K562 (cell line): Measurements from ENCODE around the gene FAM174C. TPM values are rescaled to one million over a fixed set of nuclear protein-coding genes. Genes with fewer than 3 reads are reported as not detected.

Source experiments
- CEBPB ChIP-seq: fragments of 450-650 bp; IDR thresholded peaks from 2 replicates; pipeline ENCODE4 v1.6.1; 2016; ENCODE audit warnings: missing genetic modification characterization, missing compliant biosample characterization
- JUN ChIP-seq, 2 experiments: sonication (generic) in 1 of 2; formaldehyde crosslinking in 1 of 2; IDR thresholded peaks; 2 replicates each; pipeline versions ENCODE4 v1.6.1 to v1.8.0; 2012 to 2022; ENCODE audit warnings: borderline replicate concordance in 2 of 2, mild to moderate bottlenecking in 2 of 2, improper control_type of control experiment in 1 of 2, low read depth in 1 of 2, low read length in 1 of 2, missing genetic modification reagents in 1 of 2
- MAFG ChIP-seq: fragments of 450-650 bp; conservative IDR thresholded peaks from 2 replicates; pipeline ENCODE4 v1.6.1; 2016; ENCODE audit warnings: missing genetic modification characterization, missing compliant biosample characterization
- PHB ChIP-seq: fragments of 250-450 bp; sonication (Bioruptor Pico); IDR thresholded peaks from 2 replicates; pipeline ENCODE4 v1.5.0; 2021
- POU5F1 ChIP-seq: fragments of 150-350 bp; IDR thresholded peaks from 2 replicates; pipeline ENCODE4 v1.6.1; 2014; ENCODE audit warnings: borderline replicate concordance, low read length, low read depth, mild to moderate bottlenecking; ENCODE audit not compliant: partially characterized antibody
- RUNX1 ChIP-seq: sonication (generic); IDR thresholded peaks from 2 replicates; pipeline ENCODE4 v1.6.1; 2016; ENCODE audit warnings: antibody characterized with exemption, low read depth
- ZNF175 ChIP-seq: fragments of 200-800 bp; sonication (Bioruptor generic); IDR thresholded peaks from 2 replicates; pipeline ENCODE4 v1.6.1; 2016; ENCODE audit warnings: low read depth, mild to moderate bottlenecking, missing genetic modification characterization, missing compliant biosample characterization
- ZNF224 ChIP-seq: sonication (generic); formaldehyde crosslinking; IDR thresholded peaks from 2 replicates; pipeline ENCODE4 v1.8.0; 2022; ENCODE audit warnings: mild to moderate bottlenecking, missing genetic modification reagents
- ZNF57 ChIP-seq: fragments of 450-650 bp; formaldehyde crosslinking; IDR thresholded peaks from 2 replicates; pipeline ENCODE4 v1.4.0; 2020; ENCODE audit warnings: mild to moderate bottlenecking, moderate library complexity
- ZNF583 ChIP-seq: fragments of 250-450 bp; sonication (Bioruptor Pico); IDR thresholded peaks from 2 replicates; pipeline ENCODE4 v1.4.0; 2020
- polyA plus RNA-seq, 8 experiments: library from polyadenylated mRNA; depleted of rRNA in 4 of 8; stranded (reverse) in 5 of 8; unstranded in 3 of 8; fragments of >200 nt; fragmentation: Nextera tagmentation in 2 of 8; fragmentation: Illumina TruSeq in 1 of 8; extraction: Ambion mirVana in 2 of 8; extraction: Trizol in 1 of 8; gene quantifications; 2 replicates each; pipeline versions ENCODE4 v1.2.1 to v1.2.3, GENCODE V29; 2011 to 2014; ENCODE audit warnings: inconsistent platforms in 1 of 8, missing spikeins in 1 of 8
- total RNA-seq, 7 experiments: library from RNA; depleted of rRNA in 6 of 7; stranded (reverse); fragments of >200 nt in 6 of 7; fragmentation: Illumina TruSeq in 2 of 7; extraction: Trizol in 2 of 7; gene quantifications; 2 replicates each; pipeline versions ENCODE4 v1.2.1 to v1.2.3, GENCODE V29; 2011 to 2021; ENCODE audit warnings: low replicate concordance in 1 of 7
- TF ChIP-seq, protein P1 (sequence below), 2 experiments: fragments of 450-650 bp; IDR thresholded peaks; 2 replicates each; pipeline ENCODE4 v1.6.1; 2016; ENCODE audit warnings: mild to moderate bottlenecking in 2 of 2, borderline replicate concordance in 1 of 2, low read depth in 1 of 2, moderate library complexity in 1 of 2
- TF ChIP-seq, protein P2 (sequence below), 2 experiments: IDR thresholded peaks in 1 of 2; conservative IDR thresholded peaks in 1 of 2; 2 replicates each; pipeline ENCODE4 v1.6.1; 2016; ENCODE audit warnings: low read depth in 2 of 2, mild to moderate bottlenecking in 1 of 2, missing compliant biosample characterization in 1 of 2, missing genetic modification characterization in 1 of 2, moderate library complexity in 1 of 2
- TF ChIP-seq, protein P3 (sequence below): conservative IDR thresholded peaks from 2 replicates; pipeline ENCODE4 v1.6.1; 2011; ENCODE audit warnings: low read depth, mild to moderate bottlenecking, low read length; ENCODE audit not compliant: control insufficient read depth

FAM174C gene
- total and polyA plus RNA-seq, 9 of the 15 experiments (the other 6 are each of a cell fraction or from before 2014, with no cell fraction given): 0.66 to 89.6 (median 20.3) TPM

DNA sequence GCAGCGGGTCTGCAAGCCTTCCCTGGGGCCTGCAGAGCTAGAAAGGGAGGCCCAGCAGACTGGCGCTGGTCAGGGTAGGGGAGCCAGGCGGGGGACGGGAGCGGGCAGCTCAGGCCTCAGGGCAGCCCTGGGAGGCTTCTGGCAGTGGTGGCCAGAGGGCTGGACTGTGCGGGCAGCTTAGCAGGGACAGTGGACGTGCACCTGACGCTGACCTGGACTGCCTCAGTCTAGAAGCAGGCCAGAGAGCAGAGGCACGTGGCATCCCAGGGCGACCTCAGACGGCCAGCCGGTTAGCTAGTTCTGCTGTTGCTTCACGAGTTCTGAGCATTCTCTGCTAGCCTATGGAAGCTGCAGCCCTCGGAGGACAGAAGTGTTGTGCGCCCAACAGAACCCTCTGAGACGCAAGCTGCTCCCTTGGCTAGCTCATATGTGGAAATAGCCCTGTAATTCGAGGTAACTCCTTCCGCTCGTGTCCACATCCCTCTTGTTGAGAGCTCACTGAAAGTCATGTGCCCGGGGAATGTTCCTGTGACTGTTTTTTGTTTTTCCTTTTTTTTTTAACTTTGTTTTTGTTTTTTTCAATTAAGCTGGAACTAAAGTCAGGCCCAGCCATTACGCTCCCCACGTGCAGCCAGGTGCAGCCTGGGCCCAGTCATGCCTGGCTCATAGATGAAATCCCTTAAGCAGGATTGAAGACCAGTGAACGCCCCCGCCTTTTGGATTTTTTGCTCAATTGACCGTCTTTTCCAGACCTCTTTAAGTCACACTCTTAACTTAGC, 1.9 kb upstream of the FAM174C start (continued):
- TF ChIP-seq, protein P1, sequence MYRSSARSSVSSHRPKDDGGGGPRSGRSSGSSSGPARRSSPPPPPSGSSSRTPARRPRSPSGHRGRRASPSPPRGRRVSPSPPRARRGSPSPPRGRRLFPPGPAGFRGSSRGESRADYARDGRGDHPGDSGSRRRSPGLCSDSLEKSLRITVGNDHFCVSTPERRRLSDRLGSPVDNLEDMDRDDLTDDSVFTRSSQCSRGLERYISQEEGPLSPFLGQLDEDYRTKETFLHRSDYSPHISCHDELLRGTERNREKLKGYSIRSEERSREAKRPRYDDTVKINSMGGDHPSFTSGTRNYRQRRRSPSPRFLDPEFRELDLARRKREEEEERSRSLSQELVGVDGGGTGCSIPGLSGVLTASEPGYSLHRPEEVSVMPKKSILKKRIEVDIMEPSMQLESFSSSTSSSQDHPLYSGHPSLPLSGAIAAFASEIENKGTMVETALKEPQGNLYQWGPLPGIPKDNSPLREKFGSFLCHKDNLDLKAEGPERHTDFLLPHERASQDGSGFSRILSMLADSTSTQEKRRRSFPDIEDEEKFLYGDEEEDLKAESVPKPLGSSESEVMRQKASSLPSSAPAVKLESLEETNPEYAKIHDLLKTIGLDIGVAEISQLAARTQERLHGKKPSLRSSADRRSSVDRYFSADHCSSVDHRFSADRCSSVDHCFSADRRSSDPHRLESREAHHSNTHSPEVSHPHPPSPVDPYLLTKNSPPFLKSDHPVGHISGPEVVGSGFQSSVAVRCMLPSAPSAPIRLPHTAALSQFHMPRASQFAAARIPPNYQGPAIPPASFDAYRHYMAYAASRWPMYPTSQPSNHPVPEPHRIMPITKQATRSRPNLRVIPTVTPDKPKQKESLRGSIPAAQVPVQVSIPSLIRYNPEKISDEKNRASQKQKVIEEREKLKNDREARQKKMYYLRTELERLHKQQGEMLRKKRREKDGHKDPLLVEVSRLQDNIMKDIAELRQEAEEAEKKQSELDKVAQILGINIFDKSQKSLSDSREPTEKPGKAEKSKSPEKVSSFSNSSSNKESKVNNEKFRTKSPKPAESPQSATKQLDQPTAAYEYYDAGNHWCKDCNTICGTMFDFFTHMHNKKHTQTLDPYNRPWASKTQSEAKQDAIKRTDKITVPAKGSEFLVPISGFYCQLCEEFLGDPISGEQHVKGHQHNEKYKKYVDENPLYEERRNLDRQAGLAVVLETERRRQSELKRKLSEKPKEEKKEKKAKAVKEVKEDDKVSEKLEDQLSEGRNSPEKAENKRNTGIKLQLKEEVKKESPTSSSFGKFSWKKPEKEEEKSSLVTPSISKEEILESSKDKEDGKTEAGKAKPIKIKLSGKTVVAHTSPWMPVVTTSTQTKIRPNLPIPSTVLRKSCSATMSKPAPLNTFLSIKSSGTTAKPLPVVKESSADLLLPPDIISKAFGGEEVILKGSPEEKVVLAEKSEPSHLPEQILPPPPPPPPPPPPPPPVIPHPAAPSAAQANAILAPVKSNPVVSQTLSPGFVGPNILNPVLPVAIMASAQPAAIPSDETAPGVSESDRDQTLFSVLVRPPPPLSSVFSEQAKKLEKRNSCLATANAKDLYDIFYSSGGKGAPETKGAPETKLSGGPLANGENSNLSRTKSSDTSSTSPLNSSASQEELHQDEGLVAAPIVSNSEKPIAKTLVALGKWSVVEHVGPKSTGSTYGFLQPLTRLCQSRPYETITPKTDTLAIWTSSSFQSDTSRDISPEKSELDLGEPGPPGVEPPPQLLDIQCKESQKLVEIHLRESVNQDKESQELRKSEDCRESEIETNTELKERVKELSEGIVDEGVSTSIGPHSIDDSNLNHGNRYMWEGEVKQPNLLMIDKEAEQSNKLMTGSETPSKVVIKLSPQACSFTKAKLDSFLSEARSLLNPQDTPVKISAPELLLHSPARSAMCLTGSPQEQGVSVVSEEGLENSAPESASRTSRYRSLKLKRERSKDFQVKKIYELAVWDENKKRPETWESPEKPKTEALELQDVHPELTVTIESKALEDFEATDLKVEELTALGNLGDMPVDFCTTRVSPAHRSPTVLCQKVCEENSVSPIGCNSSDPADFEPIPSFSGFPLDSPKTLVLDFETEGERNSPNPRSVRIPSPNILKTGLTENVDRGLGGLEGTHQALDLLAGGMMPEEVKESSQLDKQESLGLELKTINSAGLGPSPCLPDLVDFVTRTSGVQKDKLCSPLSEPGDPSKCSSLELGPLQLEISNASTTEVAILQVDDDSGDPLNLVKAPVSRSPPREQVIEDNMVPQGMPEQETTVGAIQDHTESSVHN (IDR thresholded peaks at IDR 0.05; ENCODE audit: borderline replicate concordance in 1 of 2, low read depth in 1 of 2): no peak
- TF ChIP-seq, protein P2, sequence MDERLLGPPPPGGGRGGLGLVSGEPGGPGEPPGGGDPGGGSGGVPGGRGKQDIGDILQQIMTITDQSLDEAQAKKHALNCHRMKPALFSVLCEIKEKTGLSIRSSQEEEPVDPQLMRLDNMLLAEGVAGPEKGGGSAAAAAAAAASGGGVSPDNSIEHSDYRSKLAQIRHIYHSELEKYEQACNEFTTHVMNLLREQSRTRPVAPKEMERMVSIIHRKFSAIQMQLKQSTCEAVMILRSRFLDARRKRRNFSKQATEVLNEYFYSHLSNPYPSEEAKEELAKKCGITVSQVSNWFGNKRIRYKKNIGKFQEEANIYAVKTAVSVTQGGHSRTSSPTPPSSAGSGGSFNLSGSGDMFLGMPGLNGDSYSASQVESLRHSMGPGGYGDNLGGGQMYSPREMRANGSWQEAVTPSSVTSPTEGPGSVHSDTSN (CRISPR knock-in tag; IDR thresholded peaks at IDR 0.05; ENCODE audit: low read depth): no peak
- TF ChIP-seq, protein P2 (tag; conservative IDR thresholded peaks at IDR 0.05; ENCODE audit: low read depth): 0 out of 2 replicates have a peak, but pooled peaks have one; percentile 4
- TF ChIP-seq ZNF224 (CRISPR knock-in tag) (no peak), ZNF175 (CRISPR knock-in tag) (0 out of 2 replicates have a peak, but pooled peaks have one; percentile 13), POU5F1 (no peak), ZNF583 (CRISPR knock-in tag) (no peak), ZNF57 (CRISPR knock-in tag) (peak; percentile 70; the same call in 1 of the 2 replicates), RUNX1 (peak; percentile 44; the same call in 1 of the 2 replicates), CEBPB (tag) (0 out of 2 replicates have a peak, but pooled peaks have one; percentile 19), JUN (IDR thresholded peaks at IDR 0.05; ENCODE audit: borderline replicate concordance, low read depth, low read length) (no peak), JUN (CRISPR knock-in tag; IDR thresholded peaks at IDR 0.05; ENCODE audit: borderline replicate concordance) (no peak), MAFG (tag) (no peak), PHB (no peak)
- TF ChIP-seq, protein P3, sequence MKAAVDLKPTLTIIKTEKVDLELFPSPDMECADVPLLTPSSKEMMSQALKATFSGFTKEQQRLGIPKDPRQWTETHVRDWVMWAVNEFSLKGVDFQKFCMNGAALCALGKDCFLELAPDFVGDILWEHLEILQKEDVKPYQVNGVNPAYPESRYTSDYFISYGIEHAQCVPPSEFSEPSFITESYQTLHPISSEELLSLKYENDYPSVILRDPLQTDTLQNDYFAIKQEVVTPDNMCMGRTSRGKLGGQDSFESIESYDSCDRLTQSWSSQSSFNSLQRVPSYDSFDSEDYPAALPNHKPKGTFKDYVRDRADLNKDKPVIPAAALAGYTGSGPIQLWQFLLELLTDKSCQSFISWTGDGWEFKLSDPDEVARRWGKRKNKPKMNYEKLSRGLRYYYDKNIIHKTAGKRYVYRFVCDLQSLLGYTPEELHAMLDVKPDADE: no peak
